ENCODE data around the gene METTL9.

Gene METTL9

GRCh38 chr16:21600031-21600773 lies 825 bp downstream of the METTL9 start:
- POLR2A ChIA-PET, result interaction anchor here (0.9 kb wide), 1 partner anchor 13 kb away, joined by 4 read pairs; no protein-coding TSS in a partner anchor
- peak overlapping the region; percentile 93 for H3K27ac ChIP-seq (ENCODE audit: extremely low read depth, low read depth, low read length)
- TF ChIP-seq ZNF184 (tag by site-specific recombination; IDR thresholded peaks at IDR 0.05) (0 out of 2 replicates have a peak, but pooled peaks have one; percentile 18), ZBTB44 (tag by site-specific recombination; IDR thresholded peaks at IDR 0.05) (no peak), ZNF544 (tag by site-specific recombination; IDR thresholded peaks at IDR 0.05) (no peak), MZF1 (tag by site-specific recombination; IDR thresholded peaks at IDR 0.05; ENCODE audit: borderline replicate concordance) (no peak), PRDM1 (tag by site-specific recombination; IDR thresholded peaks at IDR 0.05) (no peak), ZBTB8A (tag by site-specific recombination; IDR thresholded peaks at IDR 0.05) (peak; percentile 74), ZNF37A (tag by site-specific recombination; IDR thresholded peaks at IDR 0.05) (no peak), ZEB2 (tag by site-specific recombination; IDR thresholded peaks at IDR 0.05) (peak; percentile 60), ZNF394 (tag by site-specific recombination; IDR thresholded peaks at IDR 0.05; ENCODE audit: borderline replicate concordance) (0 out of 2 replicates have a peak, but pooled peaks have one; percentile 23), PATZ1 (tag by site-specific recombination; IDR thresholded peaks at IDR 0.05) (0 out of 2 replicates have a peak, but pooled peaks have one; percentile 27), ZNF513 (tag by site-specific recombination; IDR thresholded peaks at IDR 0.05) (no peak), ZNF560 (tag by site-specific recombination; IDR thresholded peaks at IDR 0.05; ENCODE audit: borderline replicate concordance) (no peak), ZNF600 (tag by site-specific recombination; IDR thresholded peaks at IDR 0.05) (peak; percentile 86), ZNF16 (tag by site-specific recombination; IDR thresholded peaks at IDR 0.05; ENCODE audit: low read depth) (no peak), ZNF837 (tag by site-specific recombination; IDR thresholded peaks at IDR 0.05) (no peak), ZNF664 (tag by site-specific recombination; IDR thresholded peaks at IDR 0.05) (peak; percentile 95), ZBTB17 (tag by site-specific recombination; IDR thresholded peaks at IDR 0.05) (peak; percentile 57; the same call in 1 of the 2 replicates), PRDM10 (tag by site-specific recombination; IDR thresholded peaks at IDR 0.05) (peak; percentile 85), ZBTB20 (tag by site-specific recombination; IDR thresholded peaks at IDR 0.05) (peak; percentile 94)
- TF ChIP-seq, protein P1, sequence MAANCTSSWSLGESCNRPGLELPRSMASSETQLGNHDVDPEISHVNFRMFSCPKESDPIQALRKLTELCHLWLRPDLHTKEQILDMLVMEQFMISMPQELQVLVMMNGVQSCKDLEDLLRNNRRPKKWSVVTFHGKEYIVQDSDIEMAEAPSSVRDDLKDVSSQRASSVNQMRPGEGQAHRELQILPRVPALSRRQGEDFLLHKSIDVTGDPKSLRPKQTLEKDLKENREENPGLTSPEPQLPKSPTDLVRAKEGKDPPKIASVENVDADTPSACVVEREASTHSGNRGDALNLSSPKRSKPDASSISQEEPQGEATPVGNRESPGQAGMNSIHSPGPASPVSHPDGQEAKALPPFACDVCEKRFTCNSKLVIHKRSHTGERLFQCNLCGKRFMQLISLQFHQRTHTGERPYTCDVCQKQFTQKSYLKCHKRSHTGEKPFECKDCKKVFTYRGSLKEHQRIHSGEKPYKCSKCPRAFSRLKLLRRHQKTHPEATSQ (tag by site-specific recombination; IDR thresholded peaks at IDR 0.05), result no peak
- TF ChIP-seq, protein P2, sequence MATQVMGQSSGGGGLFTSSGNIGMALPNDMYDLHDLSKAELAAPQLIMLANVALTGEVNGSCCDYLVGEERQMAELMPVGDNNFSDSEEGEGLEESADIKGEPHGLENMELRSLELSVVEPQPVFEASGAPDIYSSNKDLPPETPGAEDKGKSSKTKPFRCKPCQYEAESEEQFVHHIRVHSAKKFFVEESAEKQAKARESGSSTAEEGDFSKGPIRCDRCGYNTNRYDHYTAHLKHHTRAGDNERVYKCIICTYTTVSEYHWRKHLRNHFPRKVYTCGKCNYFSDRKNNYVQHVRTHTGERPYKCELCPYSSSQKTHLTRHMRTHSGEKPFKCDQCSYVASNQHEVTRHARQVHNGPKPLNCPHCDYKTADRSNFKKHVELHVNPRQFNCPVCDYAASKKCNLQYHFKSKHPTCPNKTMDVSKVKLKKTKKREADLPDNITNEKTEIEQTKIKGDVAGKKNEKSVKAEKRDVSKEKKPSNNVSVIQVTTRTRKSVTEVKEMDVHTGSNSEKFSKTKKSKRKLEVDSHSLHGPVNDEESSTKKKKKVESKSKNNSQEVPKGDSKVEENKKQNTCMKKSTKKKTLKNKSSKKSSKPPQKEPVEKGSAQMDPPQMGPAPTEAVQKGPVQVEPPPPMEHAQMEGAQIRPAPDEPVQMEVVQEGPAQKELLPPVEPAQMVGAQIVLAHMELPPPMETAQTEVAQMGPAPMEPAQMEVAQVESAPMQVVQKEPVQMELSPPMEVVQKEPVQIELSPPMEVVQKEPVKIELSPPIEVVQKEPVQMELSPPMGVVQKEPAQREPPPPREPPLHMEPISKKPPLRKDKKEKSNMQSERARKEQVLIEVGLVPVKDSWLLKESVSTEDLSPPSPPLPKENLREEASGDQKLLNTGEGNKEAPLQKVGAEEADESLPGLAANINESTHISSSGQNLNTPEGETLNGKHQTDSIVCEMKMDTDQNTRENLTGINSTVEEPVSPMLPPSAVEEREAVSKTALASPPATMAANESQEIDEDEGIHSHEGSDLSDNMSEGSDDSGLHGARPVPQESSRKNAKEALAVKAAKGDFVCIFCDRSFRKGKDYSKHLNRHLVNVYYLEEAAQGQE (tag by site-specific recombination; IDR thresholded peaks at IDR 0.05), result no peak

More at GRCh38 chr16:21600031-21600773, 825 bp downstream of the METTL9 start:
- H3K4me3 ChIP-seq (ENCODE audit: low read depth, low read length), result peak overlapping the region; percentile 90
- H3K36me3 ChIP-seq (ENCODE audit: control insufficient read depth in 2 of 2, insufficient read depth in 1 of 2, low read length in 2 of 2), result no peaks in the 10 kb centered on the region; a peak in 1 of 3 replicates
- no peaks in the 10 kb centered on the region for H3K9me3 ChIP-seq (ENCODE audit: control insufficient read depth, insufficient read depth, low read depth, low read length)
- H3K4me1 ChIP-seq (ENCODE audit: control insufficient read depth, insufficient read depth, low read length), result peaks cover 11% of the 10 kb centered on the region
- CTCF ChIA-PET, result interaction anchor here (0.5 to 1.3 kb wide), 3 partner anchors 17 to 1689 kb away, joined by 3 read pairs; no protein-coding TSS in a partner anchor
